SK-MEL-5 (cell line): Measurements from ENCODE around the gene THUMPD1. TPM values are rescaled to one million over a fixed set of nuclear protein-coding genes. Genes with fewer than 3 reads are reported as not detected.
"Not testable (repeated sequence)": the region's sequence is repeated elsewhere in the genome, so short reads cannot be mapped to it uniquely, and the experiment has no call there.

ENCODE experiments used
- DNase-seq: peaks from one replicate; pipeline ENCODE4 v3.0.0-alpha.2; 2016; ENCODE audit warnings: low read depth, low spot score
- in situ Hi-C: cut with HindIII; loops from 2 replicates; pipeline ENCODE4 v1.10.0; 2016; ENCODE audit warnings: low sequenced_read_pairs, high pct_unique_total_duplicates, low pct_unique_long_range_greater_than_20kb
- polyA plus RNA-seq, 2 experiments: library from polyadenylated mRNA; depleted of rRNA; stranded (reverse); fragments of >200 nt; gene quantifications; 2 replicates each; pipeline ENCODE4 v1.2.3, GENCODE V29; 2015
- total RNA-seq: library from RNA; depleted of rRNA; stranded (reverse); fragments of >200 nt; shearing (Covaris generic); gene quantifications from 2 replicates; pipeline ENCODE4 v1.2.3, GENCODE V29; 2014; rRNA removed

THUMPD1 gene, protein sequence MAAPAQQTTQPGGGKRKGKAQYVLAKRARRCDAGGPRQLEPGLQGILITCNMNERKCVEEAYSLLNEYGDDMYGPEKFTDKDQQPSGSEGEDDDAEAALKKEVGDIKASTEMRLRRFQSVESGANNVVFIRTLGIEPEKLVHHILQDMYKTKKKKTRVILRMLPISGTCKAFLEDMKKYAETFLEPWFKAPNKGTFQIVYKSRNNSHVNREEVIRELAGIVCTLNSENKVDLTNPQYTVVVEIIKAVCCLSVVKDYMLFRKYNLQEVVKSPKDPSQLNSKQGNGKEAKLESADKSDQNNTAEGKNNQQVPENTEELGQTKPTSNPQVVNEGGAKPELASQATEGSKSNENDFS
- total RNA-seq = 31.9 and 34.7 TPM in 2 replicates
- polyA plus RNA-seq (2015; cell fraction: cytosol; rRNA removed) = 25.4 and 28.8 TPM in 2 replicates
- 43.8 and 65.1 TPM in 2 replicates for polyA plus RNA-seq (2015; cell fraction: nucleus; rRNA removed)

DNA sequence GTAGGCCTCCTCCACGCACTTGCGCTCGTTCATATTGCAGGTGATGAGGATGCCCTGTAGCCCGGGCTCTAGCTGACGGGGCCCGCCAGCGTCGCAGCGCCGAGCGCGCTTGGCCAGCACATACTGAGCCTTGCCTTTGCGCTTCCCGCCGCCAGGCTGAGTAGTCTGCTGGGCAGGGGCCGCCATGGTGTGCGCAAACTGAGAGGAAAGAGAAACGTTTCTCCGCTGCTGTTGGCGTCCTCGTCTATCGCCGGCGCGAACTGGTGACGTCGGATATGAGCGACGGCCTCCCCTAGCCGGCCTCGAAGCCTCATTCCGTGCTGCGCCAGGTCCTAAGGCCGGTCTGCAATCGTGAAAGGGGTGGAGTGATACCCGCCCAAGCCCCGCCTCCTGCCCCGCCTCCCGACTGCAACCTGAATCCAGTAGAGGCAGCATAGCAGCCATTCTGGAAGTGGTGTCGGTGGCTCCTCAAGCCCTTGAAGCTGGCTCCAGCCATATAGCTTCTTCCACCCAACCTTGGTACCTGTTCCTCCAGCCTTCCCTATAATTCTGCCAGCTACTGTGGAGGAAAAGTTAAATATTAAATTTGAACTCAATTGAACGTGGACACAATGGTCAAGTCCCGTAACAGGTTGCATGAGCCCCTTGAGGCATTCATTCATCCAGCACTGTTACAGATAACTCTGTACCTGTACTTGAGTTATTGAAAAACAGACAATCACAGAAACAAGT, at the start of gene THUMPD1:
Gene THUMPD1, minus strand, starts transcription at position 265 of the 732 bp plus-strand sequence. Its CDS starts 79 bp downstream, at position 186.
- peak; percentile 95 for DNase-seq
- in situ Hi-C loops = no loop called here

DNA sequence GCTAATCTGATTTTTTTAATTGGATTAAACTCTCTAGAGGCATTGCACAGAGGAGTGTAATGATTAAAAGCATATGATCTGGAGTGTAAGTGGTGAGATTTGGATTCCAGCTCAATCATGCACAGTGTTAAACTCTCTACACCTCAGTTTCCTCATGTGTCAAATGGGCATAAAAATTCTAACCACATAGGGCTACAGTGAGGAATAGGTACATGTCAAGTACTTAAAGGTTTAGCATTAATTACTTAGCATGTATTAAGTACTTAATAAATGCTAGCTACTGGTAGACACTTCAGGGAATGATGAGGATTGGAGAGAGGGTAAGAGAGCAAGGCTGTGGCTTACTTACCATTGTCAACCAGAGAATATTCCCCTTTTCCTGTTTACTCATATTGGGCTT, 47.5 kb upstream of the THUMPD1 start:
- in situ Hi-C loops = no loop called here
- DNase-seq = no peak

DNA sequence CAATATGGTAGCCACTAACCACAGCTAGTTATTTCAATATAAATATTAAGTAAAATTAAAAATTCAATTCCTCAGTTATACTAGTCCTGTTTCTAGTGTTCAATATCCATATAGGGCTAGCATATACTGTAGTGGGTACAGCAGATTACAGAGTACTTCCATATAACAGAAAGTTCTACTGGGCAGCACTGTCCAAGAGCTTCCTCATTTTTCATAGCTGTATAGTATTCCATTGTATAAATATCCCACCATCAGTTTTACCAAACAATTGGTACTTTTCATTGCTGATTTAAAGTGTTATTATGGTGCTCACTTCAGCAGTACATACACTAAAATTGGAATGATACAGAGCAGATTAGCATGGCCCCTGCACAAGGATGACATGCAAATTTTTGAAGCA, 42.6 kb upstream of the THUMPD1 start:
- no peak for DNase-seq
- in situ Hi-C loops = no loop called here

DNA sequence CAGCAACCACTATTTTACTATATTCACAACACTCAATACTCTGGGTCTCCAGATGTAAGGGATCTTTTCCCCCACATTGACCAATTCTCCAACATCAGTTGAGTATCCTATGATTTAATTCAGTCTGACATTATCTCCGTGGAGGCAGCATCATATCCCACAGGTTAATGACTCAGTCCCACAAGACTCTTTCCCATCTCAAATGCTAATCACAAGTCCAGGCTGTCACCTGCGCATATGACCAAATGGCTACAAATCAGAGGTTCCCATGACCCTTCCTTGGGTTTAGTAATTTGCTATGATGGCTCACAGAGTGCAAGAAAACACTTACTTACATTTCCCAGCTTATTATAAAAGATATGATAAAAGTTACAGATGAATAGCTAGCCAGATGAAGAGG, 40.9 kb upstream of the THUMPD1 start:
- DNase-seq = no peak
- in situ Hi-C loops = no loop called here

DNA sequence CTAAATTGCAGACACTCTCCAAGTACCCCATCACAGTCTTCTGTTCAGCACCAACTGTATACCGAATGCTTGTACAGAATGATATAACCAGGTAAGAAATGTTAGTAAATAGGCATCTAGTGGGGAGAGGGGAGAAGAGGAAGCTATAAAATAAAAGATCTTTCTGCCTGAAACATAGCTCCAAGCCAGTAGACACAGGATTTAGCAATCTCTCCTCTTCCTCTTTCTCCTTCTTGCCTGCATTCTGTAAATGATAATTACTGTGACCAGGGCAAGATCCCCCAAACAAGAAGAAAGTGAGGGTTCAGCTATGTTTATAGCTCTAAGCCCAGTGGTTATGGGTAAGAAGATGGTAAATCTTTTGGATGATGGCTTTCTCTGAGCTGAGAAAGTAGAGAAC, 40.1 kb upstream of the THUMPD1 start:
- no peak for DNase-seq
- in situ Hi-C loops = no loop called here

DNA sequence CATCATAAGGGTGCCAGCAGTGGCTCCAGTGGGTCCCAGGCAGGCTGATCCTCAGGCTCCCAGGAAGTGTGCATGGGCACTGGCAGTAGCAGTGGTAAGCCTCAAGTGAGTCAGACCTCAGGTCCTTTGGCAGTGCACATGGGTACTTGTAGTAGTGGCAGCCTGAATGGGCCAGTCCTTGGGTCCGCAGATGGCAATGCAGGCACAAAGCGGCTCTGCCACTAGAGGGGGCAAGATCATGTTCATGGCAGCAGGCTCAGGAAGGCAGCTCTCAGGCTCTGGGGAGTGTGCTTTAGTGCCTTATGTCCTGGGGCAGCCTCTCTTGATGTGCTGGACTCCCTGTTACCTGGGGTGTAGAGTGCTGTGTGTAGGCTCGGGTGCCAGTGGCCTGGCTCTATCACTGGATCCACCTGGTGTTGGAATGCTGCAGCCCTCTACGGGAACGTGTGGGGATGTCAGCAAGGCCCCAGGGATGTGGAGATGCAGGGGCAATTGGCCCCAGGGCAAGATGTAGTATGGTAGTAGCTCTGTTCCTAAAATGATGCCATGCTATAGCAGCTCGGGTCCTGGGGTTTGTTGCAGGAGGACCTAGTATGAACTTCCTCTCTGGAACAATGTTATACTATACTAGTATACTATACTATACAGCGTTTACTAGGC, 33.2 kb upstream of the THUMPD1 start:
- peak; percentile 83 for DNase-seq
- in situ Hi-C loops = no loop called here

DNA sequence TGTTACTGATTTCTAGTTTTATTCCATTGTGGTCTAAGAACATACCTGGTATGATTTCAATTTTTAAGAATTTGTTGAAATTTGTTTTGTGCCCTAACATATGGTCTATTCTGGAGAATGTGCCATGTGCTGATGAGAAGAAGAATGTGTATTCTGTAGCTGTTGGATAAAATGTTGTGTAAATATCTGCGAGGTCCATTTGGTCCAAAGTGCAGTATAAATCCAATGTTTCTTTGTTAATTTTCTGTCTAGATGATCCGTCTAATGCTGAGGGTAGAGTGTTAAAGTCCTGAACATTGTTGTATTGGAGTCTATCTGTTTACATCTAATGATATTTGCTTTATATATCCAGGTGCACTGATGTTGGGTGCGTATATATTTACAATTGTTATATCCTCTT, 32.1 kb upstream of the THUMPD1 start:
- in situ Hi-C loops = no loop called here
- DNase-seq = no peak

DNA sequence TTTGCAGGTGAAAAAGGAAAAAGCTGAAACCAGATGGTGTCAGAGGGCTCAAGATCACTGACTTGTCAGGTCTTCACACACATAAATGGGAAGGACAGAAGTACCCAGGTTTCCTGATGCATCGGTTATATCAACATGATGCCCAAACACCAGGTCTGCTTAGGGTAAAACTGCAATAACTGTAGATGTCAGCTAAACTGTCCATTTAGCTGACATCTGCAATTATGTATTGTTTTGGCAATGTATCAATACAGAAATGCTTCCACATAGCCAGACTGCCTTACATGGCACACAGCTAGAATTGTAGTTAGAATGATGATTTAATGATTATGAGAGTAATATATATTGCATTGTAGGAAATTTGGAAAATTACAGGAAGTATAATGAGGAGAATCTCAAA, 27.2 kb upstream of the THUMPD1 start:
- no peak for DNase-seq
- in situ Hi-C loops = no loop called here

DNA sequence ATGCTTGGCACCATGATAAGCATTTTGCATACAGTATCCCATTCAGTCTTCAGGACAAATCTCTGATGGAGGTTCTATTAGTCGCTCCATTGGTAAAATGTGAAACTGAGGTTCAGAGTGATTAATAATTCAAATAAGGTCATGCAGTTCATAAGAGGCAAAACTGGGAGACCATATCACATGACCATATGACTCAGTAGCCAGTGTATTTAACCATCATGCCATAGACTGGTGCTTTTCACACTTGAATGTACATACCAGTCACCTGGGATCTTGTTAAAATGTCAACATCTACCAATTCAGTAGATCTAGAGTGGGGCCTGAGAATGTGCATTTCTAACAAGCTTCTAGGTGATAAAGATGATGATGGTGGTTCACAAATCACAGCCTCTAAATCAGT, 26.5 kb upstream of the THUMPD1 start:
- in situ Hi-C loops = no loop called here
- DNase-seq = no peak

DNA sequence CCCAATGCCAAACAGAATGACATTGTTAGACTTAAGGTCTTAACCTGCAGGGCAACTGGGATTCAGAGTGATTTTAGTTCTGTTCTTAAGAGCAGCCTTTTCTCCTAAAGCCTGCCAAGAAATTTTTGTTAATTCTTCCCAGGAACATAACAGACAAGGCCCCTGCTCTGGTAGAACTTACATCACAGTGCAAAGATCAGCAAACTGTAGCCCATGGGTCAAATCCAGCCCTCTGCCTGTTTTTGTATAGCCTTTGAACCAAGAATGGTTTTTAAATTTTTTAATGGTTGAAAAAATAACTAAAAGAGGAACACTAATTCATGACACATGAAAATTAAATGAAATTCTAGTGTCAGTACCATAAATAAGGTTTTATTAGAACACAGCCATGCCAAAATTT, 26.0 kb upstream of the THUMPD1 start:
- in situ Hi-C loops = no loop called here
- no peak for DNase-seq

DNA sequence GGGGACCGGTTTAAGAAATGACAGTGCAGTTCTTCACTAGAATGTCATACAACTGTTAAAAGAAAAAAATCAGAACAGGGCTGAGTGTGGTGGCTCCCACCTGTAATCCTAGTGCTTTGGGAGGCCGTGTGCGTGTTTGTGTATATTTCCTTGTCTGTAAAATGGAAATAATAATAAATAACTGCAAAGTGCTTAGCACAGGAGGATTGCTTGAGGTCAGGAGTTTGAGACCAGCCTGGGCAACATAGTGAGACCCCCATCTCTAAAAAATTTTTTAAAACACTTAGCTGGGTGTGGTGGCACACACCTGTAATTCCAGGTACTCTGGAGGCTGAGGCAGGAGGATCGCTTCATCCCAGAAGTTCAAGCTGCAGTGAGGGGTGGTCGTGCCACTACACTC, 24.7 kb upstream of the THUMPD1 start:
- in situ Hi-C loops = no loop called here
- no peak for DNase-seq

DNA sequence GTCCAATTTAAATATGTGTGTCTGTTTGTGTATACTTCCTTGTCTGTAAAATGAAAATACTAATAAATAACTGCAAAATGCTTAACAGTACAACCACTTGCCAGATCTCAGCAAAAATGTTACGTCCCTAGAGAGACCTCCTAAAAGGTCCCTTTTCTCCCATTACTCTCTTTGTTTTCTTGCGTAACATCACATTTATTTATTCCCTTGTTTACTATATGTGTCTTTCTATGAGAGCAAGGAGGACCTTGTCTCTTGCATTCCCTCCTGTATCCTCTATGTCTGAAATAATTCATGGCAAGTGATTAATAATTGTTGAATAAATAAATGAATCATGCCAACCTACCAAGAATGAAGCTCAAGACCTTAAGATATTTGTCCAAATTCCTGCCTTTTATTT, 24.1 kb upstream of the THUMPD1 start:
- DNase-seq = no peak
- in situ Hi-C loops = no loop called here

DNA sequence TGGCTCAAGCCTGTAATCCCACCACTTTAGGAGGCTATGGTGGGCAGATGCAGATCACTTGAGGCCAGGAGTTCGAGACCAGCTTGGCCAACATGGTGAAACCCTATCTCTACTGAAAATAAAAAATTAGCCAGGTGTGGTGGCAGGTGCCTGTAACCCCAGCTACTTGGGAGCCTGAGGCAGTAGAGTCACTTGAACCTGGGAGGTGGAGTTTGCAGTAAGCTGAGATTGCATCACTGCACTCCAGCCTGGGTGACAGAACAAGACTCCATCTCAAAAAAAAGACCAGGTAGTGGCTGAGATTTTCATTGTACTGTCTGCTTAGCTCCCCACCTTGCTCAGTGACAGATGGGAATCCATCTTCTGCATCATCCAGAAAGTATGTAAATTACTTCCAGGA, 22.8 kb upstream of the THUMPD1 start:
- DNase-seq, in situ Hi-C loops: not testable (repeated sequence)

DNA sequence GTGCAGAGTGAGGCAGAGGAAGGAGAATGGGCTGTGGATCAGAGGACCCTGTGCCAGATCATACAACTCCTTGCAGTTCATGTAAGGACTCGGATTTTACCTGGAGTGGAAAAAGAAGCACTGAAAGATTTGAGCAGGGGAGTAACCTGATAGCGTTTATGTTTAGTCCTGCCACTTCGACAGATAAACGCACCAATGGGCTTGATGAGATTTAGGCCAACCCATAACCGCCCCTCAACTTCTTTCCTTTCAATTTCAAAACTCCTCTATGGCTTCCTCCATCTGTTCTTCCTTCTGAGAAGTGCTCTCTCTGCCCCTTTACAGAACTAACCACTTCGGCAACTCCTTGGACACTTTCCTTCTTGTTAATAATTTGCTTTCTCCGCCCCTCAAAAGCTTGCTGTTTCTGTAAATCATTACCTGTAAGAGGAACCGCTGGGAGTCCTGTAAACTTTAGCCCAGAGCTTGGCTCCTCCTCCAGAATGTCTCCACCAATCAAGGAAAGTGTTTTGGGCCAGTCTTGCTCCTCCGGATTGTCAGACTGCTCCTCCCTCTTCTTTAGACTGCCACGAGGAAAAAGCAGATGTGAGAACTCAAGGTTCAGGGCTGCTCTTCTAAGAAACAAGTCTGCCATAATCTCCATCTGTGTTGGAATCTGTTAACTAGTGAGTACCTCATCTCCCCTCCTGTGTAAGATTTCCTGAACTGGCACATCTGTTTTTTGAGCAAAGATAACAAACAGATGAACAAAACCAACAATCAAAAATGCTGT, 22.0 kb upstream of the THUMPD1 start, which contains the start of gene ACSM3:
Gene ACSM3, plus strand, starts transcription at position 554 of the 772 bp plus-strand sequence. CDS start 6,021 bp downstream, outside the sequence.
- in situ Hi-C loops = no loop called here
- peak; percentile 80 for DNase-seq

DNA sequence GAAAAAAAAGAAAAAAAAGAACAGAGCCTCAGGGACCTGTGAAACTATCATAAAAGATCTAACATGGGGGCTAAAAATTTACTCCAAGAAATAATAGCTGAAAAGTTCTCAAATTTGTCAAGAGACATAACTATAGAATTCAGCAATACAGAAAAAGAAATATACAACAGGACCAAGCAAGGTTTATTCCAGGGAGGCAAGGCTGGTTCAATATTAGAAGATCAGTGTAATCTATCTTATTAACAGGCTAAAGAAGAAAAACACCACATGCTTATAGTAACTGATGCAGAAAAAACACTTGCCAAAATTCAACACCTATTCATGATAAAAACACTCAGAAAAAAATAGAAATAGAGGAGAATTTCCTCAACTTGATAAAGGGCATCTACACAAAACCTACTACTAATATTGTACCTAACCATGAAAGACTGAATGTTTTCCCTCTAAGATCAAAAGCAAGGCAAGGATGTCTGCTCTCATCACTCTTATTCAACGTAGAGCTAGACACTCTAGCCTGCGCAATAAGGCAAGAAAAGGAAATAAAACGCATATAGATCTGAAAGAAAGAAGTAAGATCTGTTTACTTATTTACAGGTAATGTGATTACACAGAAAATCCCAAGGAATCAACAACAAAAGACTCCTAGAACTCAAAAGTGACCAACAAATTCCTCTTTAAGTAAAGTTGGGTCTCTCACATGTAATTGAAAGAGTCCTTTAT, 20.9 kb upstream of the THUMPD1 start:
- no peak for DNase-seq
- in situ Hi-C loops = no loop called here

DNA sequence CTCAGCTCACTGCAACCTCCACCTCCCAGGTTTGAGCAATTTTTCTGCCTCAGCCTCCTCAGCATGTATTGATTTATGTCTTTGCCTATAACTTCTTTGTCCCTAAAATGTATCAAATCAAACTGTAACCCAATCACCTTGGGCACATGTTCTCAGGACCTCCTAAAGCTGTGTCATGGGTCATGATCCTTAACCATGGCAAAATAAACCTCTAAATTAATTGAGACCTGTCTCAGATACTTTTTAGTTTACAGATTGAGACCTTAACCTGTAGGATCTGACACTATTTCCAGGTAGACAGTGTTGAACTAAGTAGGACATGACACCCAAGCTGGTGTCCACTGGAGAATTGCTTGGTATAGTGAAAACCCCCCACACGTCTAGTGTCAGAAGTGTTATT, 19.6 kb upstream of the THUMPD1 start:
- in situ Hi-C loops = no loop called here

DNA sequence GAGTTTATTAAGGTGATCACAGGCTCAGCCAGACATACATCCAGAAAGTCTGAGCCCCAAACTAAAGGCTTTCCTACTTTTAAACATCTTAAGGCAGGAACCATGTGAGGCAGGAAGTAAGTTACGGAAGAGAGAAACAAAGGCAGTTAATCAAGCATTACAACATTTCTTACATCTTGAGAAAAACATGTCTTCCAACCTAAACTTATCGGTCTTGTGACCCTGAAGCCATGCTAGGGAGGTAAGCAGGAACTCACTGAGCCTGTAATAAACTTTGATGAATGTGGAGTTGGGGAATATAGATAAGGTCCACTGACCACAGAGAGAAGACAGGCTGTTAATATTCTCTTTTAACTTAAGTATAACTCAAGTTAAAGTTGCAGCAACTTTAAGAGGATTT, 18.7 kb upstream of the THUMPD1 start:
- DNase-seq = no peak
- in situ Hi-C loops = no loop called here

More for the DNA sequence above, 19.6 kb upstream of the THUMPD1 start:
- DNase-seq = no peak
